HEK293 (cell line): ENCODE results near the gene NDUFC2.
A peak's percentile ranks its signal among the peaks of the same experiment; 100 is the strongest.

Experiments
- GLIS2 ChIP-seq: fragments of 450-650 bp; formaldehyde crosslinking; IDR thresholded peaks from 2 replicates; pipeline ENCODE4 v1.5.1; 2016; ENCODE audit warnings: missing biosample characterization, missing genetic modification characterization
- OVOL3 ChIP-seq: fragments of 450-650 bp; formaldehyde crosslinking; IDR thresholded peaks from 2 replicates; pipeline ENCODE4 v1.5.1; 2016; ENCODE audit warnings: missing biosample characterization, missing genetic modification characterization
- ZBTB48 ChIP-seq: fragments of 450-650 bp; formaldehyde crosslinking; IDR thresholded peaks from 2 replicates; pipeline ENCODE4 v1.5.1; 2016; ENCODE audit warnings: missing biosample characterization, missing genetic modification characterization
- ZBTB8A ChIP-seq: fragments of 450-650 bp; formaldehyde crosslinking; IDR thresholded peaks from 2 replicates; pipeline ENCODE4 v1.5.1; 2016; ENCODE audit warnings: missing biosample characterization, missing genetic modification characterization
- ZNF10 ChIP-seq: fragments of 450-650 bp; formaldehyde crosslinking; IDR thresholded peaks from 2 replicates; pipeline ENCODE4 v1.5.1; 2017; ENCODE audit warnings: missing biosample characterization, missing genetic modification characterization
- ZNF112 ChIP-seq: fragments of 450-650 bp; formaldehyde crosslinking; IDR thresholded peaks from 2 replicates; pipeline ENCODE4 v1.5.0; 2017; ENCODE audit warnings: missing biosample characterization, missing genetic modification characterization
- ZNF2 ChIP-seq: fragments of 450-650 bp; formaldehyde crosslinking; IDR thresholded peaks from 2 replicates; pipeline ENCODE4 v1.5.1; 2016; ENCODE audit warnings: missing biosample characterization, missing genetic modification characterization
- ZNF248 ChIP-seq: fragments of 450-650 bp; formaldehyde crosslinking; IDR thresholded peaks from 2 replicates; pipeline ENCODE4 v1.5.1; 2017; ENCODE audit warnings: missing biosample characterization, missing genetic modification characterization
- ZNF266 ChIP-seq: fragments of 450-650 bp; formaldehyde crosslinking; IDR thresholded peaks from 2 replicates; pipeline ENCODE4 v1.5.1; 2016; ENCODE audit warnings: missing biosample characterization, missing genetic modification characterization, low read depth
- ZNF37A ChIP-seq: fragments of 450-650 bp; IDR thresholded peaks from 2 replicates; pipeline ENCODE4 v1.5.1; 2018; ENCODE audit warnings: missing biosample characterization, missing genetic modification characterization
- ZNF521 ChIP-seq: fragments of 450-650 bp; formaldehyde crosslinking; IDR thresholded peaks from 2 replicates; pipeline ENCODE4 v1.5.1; 2017; ENCODE audit warnings: missing biosample characterization, mild to moderate bottlenecking, missing genetic modification characterization
- ZNF529 ChIP-seq: fragments of 450-650 bp; formaldehyde crosslinking; IDR thresholded peaks from 2 replicates; pipeline ENCODE4 v1.5.1; 2017; ENCODE audit warnings: missing genetic modification characterization, missing biosample characterization; ENCODE audit not compliant: insufficient replicate concordance
- ZNF549 ChIP-seq: fragments of 450-650 bp; IDR thresholded peaks from 2 replicates; pipeline ENCODE4 v1.5.1; 2018; ENCODE audit warnings: missing biosample characterization, missing genetic modification characterization, mild to moderate bottlenecking, inconsistent platforms, moderate library complexity
- ZNF585B ChIP-seq: fragments of 450-650 bp; formaldehyde crosslinking; IDR thresholded peaks from 2 replicates; pipeline ENCODE4 v1.5.1; 2016; ENCODE audit warnings: missing biosample characterization, missing genetic modification characterization
- ZNF596 ChIP-seq: fragments of 450-650 bp; IDR thresholded peaks from 2 replicates; pipeline ENCODE4 v1.5.0; 2018; ENCODE audit warnings: missing biosample characterization, mild to moderate bottlenecking, missing genetic modification characterization, moderate library complexity
- ZNF629 ChIP-seq: fragments of 450-650 bp; formaldehyde crosslinking; IDR thresholded peaks from 2 replicates; pipeline ENCODE4 v1.5.1; 2017; ENCODE audit warnings: missing biosample characterization, missing genetic modification characterization
- ZNF76 ChIP-seq: fragments of 450-650 bp; formaldehyde crosslinking; IDR thresholded peaks from 2 replicates; pipeline ENCODE4; 2016; ENCODE audit warnings: low read depth, missing biosample characterization, missing genetic modification characterization, borderline replicate concordance
- ZNF791 ChIP-seq: fragments of 450-650 bp; formaldehyde crosslinking; IDR thresholded peaks from 2 replicates; pipeline ENCODE4 v1.5.1; 2016; ENCODE audit warnings: missing biosample characterization, missing genetic modification characterization
- ZNF843 ChIP-seq: fragments of 450-650 bp; formaldehyde crosslinking; IDR thresholded peaks from 2 replicates; pipeline ENCODE4 v1.5.1; 2016; ENCODE audit warnings: missing biosample characterization, missing genetic modification characterization
- ZXDB ChIP-seq: fragments of 450-650 bp; formaldehyde crosslinking; IDR thresholded peaks from 2 replicates; pipeline ENCODE4 v1.5.1; 2016; ENCODE audit warnings: missing biosample characterization, missing genetic modification characterization
- TF ChIP-seq, protein P1 (sequence below): fragments of 450-650 bp; formaldehyde crosslinking; conservative IDR thresholded peaks from 2 replicates; pipeline ENCODE4 v1.5.1; 2016; ENCODE audit warnings: low read depth, missing biosample characterization, missing genetic modification characterization
- TF ChIP-seq, protein P2 (sequence below): fragments of 450-650 bp; formaldehyde crosslinking; IDR thresholded peaks from 2 replicates; pipeline ENCODE4 v1.5.1; 2016; ENCODE audit warnings: missing biosample characterization, missing genetic modification characterization
- TF ChIP-seq, protein P3 (sequence below): fragments of 450-650 bp; formaldehyde crosslinking; IDR thresholded peaks from 2 replicates; pipeline ENCODE4 v1.5.1; 2016; ENCODE audit warnings: missing biosample characterization, missing genetic modification characterization
- TF ChIP-seq, protein P4 (sequence below): fragments of 450-650 bp; formaldehyde crosslinking; IDR thresholded peaks from 2 replicates; pipeline ENCODE4 v1.5.1; 2016; ENCODE audit warnings: missing biosample characterization, missing genetic modification characterization, borderline replicate concordance
- TF ChIP-seq, protein P5 (sequence below): fragments of 450-650 bp; formaldehyde crosslinking; IDR thresholded peaks from 2 replicates; pipeline ENCODE4 v1.5.1; 2016; ENCODE audit warnings: missing biosample characterization, missing genetic modification characterization
- TF ChIP-seq, protein P6 (sequence below): fragments of 450-650 bp; IDR thresholded peaks from 2 replicates; pipeline ENCODE4 v1.5.1; 2018; ENCODE audit warnings: missing biosample characterization, missing genetic modification characterization

The NDUFC2 gene

DNA sequence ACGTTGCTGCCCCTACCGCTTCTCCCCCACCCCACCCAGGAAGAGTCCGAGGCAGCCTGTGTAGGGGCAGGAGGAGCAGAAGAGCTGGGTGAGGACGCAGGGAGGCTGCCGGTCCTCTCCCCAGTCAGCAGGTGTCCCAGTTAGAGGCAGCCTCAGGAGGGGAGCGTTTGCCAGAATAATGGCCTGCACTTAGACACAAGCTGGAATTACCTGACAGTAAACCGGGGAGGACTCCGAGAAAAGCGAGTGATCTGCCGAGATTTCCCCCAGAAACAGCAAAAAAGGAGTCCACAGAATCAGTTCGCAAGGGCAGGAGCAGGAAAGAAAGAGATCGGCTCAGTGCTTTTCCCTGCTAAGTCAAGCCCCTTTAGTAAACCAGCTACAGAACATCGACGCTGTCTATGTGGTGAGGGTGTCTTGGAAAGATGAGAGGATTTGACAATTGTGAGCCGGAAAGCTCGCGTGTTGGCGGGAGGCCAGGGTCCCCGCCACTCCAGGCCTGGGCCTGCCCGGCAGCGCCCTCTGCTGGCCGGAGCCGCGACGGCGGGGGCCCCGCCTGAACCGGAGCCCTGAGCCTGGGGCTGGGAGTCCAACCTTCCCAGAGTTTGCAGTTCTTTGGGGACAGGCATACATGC, 33.7 kb downstream of the NDUFC2 start (continued):
- TF ChIP-seq, protein P1, sequence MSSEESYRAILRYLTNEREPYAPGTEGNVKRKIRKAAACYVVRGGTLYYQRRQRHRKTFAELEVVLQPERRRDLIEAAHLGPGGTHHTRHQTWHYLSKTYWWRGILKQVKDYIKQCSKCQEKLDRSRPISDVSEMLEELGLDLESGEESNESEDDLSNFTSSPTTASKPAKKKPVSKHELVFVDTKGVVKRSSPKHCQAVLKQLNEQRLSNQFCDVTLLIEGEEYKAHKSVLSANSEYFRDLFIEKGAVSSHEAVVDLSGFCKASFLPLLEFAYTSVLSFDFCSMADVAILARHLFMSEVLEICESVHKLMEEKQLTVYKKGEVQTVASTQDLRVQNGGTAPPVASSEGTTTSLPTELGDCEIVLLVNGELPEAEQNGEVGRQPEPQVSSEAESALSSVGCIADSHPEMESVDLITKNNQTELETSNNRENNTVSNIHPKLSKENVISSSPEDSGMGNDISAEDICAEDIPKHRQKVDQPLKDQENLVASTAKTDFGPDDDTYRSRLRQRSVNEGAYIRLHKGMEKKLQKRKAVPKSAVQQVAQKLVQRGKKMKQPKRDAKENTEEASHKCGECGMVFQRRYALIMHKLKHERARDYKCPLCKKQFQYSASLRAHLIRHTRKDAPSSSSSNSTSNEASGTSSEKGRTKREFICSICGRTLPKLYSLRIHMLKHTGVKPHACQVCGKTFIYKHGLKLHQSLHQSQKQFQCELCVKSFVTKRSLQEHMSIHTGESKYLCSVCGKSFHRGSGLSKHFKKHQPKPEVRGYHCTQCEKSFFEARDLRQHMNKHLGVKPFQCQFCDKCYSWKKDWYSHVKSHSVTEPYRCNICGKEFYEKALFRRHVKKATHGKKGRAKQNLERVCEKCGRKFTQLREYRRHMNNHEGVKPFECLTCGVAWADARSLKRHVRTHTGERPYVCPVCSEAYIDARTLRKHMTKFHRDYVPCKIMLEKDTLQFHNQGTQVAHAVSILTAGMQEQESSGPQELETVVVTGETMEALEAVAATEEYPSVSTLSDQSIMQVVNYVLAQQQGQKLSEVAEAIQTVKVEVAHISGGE (tag by site-specific recombination): no peak
- TF ChIP-seq ZNF112 (tag by site-specific recombination) (no peak), ZNF76 (tag by site-specific recombination) (no peak), ZXDB (tag by site-specific recombination) (no peak), ZBTB48 (tag by site-specific recombination) (0 out of 2 replicates have a peak, but pooled peaks have one; percentile 43), GLIS2 (tag by site-specific recombination) (0 out of 2 replicates have a peak, but pooled peaks have one; percentile 20), ZNF10 (tag by site-specific recombination) (no peak), ZNF529 (tag by site-specific recombination) (no peak), ZNF629 (tag by site-specific recombination) (0 out of 2 replicates have a peak, but pooled peaks have one; percentile 19), ZNF248 (no peak), ZNF843 (no peak), ZNF596 (tag by site-specific recombination) (no peak), ZBTB8A (no peak), ZNF37A (no peak), ZNF791 (no peak), ZNF266 (tag by site-specific recombination) (no peak), ZNF585B (tag by site-specific recombination) (no peak), ZNF549 (tag by site-specific recombination) (no peak), ZNF521 (tag by site-specific recombination) (no peak), ZNF2 (tag by site-specific recombination) (peak; percentile 71; the same call in 1 of the 2 replicates), OVOL3 (tag by site-specific recombination) (no peak)
- TF ChIP-seq, protein P2, sequence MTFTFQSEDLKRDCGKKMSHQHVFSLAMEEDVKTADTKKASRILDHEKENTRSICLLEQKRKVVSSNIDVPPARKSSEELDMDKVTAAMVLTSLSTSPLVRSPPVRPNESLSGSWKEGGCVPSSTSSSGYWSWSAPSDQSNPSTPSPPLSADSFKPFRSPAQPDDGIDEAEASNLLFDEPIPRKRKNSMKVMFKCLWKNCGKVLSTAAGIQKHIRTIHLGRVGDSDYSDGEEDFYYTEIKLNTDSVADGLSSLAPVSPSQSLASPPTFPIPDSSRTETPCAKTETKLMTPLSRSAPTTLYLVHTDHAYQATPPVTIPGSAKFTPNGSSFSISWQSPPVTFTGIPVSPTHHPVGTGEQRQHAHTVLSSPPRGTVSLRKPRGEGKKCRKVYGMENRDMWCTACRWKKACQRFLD: no peak
- TF ChIP-seq, protein P3, sequence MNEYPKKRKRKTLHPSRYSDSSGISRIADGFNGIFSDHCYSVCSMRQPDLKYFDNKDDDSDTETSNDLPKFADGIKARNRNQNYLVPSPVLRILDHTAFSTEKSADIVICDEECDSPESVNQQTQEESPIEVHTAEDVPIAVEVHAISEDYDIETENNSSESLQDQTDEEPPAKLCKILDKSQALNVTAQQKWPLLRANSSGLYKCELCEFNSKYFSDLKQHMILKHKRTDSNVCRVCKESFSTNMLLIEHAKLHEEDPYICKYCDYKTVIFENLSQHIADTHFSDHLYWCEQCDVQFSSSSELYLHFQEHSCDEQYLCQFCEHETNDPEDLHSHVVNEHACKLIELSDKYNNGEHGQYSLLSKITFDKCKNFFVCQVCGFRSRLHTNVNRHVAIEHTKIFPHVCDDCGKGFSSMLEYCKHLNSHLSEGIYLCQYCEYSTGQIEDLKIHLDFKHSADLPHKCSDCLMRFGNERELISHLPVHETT: no peak
- TF ChIP-seq, protein P4, sequence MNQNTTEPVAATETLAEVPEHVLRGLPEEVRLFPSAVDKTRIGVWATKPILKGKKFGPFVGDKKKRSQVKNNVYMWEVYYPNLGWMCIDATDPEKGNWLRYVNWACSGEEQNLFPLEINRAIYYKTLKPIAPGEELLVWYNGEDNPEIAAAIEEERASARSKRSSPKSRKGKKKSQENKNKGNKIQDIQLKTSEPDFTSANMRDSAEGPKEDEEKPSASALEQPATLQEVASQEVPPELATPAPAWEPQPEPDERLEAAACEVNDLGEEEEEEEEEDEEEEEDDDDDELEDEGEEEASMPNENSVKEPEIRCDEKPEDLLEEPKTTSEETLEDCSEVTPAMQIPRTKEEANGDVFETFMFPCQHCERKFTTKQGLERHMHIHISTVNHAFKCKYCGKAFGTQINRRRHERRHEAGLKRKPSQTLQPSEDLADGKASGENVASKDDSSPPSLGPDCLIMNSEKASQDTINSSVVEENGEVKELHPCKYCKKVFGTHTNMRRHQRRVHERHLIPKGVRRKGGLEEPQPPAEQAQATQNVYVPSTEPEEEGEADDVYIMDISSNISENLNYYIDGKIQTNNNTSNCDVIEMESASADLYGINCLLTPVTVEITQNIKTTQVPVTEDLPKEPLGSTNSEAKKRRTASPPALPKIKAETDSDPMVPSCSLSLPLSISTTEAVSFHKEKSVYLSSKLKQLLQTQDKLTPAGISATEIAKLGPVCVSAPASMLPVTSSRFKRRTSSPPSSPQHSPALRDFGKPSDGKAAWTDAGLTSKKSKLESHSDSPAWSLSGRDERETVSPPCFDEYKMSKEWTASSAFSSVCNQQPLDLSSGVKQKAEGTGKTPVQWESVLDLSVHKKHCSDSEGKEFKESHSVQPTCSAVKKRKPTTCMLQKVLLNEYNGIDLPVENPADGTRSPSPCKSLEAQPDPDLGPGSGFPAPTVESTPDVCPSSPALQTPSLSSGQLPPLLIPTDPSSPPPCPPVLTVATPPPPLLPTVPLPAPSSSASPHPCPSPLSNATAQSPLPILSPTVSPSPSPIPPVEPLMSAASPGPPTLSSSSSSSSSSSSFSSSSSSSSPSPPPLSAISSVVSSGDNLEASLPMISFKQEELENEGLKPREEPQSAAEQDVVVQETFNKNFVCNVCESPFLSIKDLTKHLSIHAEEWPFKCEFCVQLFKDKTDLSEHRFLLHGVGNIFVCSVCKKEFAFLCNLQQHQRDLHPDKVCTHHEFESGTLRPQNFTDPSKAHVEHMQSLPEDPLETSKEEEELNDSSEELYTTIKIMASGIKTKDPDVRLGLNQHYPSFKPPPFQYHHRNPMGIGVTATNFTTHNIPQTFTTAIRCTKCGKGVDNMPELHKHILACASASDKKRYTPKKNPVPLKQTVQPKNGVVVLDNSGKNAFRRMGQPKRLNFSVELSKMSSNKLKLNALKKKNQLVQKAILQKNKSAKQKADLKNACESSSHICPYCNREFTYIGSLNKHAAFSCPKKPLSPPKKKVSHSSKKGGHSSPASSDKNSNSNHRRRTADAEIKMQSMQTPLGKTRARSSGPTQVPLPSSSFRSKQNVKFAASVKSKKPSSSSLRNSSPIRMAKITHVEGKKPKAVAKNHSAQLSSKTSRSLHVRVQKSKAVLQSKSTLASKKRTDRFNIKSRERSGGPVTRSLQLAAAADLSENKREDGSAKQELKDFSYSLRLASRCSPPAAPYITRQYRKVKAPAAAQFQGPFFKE (tag by site-specific recombination): no peak
- TF ChIP-seq, protein P5, sequence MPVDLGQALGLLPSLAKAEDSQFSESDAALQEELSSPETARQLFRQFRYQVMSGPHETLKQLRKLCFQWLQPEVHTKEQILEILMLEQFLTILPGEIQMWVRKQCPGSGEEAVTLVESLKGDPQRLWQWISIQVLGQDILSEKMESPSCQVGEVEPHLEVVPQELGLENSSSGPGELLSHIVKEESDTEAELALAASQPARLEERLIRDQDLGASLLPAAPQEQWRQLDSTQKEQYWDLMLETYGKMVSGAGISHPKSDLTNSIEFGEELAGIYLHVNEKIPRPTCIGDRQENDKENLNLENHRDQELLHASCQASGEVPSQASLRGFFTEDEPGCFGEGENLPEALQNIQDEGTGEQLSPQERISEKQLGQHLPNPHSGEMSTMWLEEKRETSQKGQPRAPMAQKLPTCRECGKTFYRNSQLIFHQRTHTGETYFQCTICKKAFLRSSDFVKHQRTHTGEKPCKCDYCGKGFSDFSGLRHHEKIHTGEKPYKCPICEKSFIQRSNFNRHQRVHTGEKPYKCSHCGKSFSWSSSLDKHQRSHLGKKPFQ (tag by site-specific recombination): no peak
- TF ChIP-seq, protein P6, sequence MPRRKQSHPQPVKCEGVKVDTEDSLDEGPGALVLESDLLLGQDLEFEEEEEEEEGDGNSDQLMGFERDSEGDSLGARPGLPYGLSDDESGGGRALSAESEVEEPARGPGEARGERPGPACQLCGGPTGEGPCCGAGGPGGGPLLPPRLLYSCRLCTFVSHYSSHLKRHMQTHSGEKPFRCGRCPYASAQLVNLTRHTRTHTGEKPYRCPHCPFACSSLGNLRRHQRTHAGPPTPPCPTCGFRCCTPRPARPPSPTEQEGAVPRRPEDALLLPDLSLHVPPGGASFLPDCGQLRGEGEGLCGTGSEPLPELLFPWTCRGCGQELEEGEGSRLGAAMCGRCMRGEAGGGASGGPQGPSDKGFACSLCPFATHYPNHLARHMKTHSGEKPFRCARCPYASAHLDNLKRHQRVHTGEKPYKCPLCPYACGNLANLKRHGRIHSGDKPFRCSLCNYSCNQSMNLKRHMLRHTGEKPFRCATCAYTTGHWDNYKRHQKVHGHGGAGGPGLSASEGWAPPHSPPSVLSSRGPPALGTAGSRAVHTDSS: no peak
